Endothelial cell of hepatic sinusoid (primary cell): ENCODE results near the gene LRRC39.
"Not testable (repeated sequence)": the region's sequence is repeated elsewhere in the genome, so short reads cannot be mapped to it uniquely, and the experiment has no call there.

Experiments
- in situ Hi-C: cut with HindIII; loops from 2 replicates; pipeline ENCODE4 v1.10.0; 2017; ENCODE audit warnings: low sequenced_read_pairs

LRRC39 gene

DNA sequence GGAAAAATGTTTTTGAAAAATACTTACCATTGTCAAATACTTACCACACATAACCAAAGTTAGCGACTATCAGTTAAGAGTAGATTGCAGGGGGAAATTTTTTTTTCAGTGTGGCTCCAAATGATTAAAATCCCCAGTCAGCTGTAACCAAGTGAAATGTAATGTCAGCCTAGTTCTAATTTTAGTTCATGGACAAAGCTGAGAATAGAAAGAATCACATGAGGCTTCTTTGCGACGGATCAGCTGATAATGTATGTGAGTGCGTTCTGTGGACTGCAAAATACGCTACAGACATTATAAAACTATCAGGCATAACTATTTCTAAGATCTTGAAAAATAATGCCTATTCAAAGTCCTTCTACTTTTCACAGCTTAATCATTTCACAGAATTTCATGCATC, at the start of gene LRRC39:
Gene LRRC39 (minus strand): TSS at position 166 of the 400 bp plus-strand sequence. CDS start 9,740 bp downstream, outside the sequence.
- in situ Hi-C loops: no loop called here

GRCh38 chr1:100222428-100222827, 44.4 kb upstream of the LRRC39 start:
- in situ Hi-C loops: no loop called here

GRCh38 chr1:100219883-100220282, 41.8 kb upstream of the LRRC39 start:
- in situ Hi-C loops: no loop called here

DNA sequence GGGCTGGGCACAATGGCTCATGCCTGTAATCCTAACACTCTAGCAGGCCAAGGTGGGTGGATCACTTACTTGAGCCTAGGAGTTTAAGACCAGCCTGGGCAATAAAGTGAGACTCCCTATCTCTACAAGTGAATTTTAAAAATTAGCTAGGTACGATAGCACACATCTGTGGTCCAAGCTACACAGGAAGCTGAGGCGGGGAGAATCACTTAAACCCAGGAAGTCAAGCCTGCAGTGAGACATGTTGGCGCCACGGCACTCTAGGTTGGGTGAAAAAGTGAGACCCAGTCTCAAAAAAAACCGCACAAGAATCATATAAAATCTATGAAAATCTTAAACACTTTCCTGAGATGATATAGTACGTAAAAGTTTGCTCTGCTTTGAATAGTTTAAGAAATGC, 41.4 kb upstream of the LRRC39 start:
- in situ Hi-C loops: no loop called here

GRCh38 chr1:100217834-100218233, 39.8 kb upstream of the LRRC39 start:
- in situ Hi-C loops: no loop called here

- in situ Hi-C loops: no loop called here
These were observed 37.0 kb upstream of the LRRC39 start for GRCh38 chr1:100215101-100215500.

GRCh38 chr1:100213141-100213540, 35.1 kb upstream of the LRRC39 start:
- in situ Hi-C loops: no loop called here

DNA sequence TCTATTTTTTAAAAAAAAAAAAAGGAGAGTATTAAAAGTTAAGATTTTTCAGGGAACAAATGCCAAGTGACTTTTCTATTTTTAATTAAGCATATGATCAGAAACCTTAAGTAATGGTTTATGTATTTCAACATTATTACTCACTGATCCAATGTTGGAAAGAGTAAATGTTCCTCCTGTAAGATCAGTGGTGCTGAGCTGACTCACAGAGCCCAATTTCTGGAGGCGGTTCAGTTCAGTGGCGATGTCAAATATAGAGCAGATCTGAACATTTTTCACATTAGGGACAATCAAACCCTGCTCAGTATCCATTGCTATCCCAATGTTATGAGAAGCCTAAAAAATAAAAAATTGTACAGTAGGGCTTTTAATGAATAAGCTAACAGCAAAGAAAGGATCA, 28.2 kb upstream of the LRRC39 start:
- in situ Hi-C loops: no loop called here

DNA sequence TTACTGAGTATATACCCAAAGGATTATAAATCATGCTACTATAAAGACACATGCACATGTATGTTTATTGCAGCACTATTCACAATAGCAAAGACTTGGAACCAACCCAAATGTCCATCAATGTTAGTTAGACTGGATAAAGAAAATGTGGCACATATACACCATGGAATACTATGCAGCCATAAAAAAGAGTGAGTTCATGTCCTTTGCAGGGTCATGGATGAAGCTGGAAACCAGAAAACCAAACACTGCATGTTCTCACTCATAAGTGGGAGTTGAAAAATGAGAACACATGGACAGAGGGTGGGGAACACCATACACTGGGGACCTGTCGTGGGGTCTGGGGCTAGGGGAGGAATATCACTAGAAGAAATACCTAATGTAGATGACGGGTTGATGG, 27.5 kb upstream of the LRRC39 start:
- in situ Hi-C loops: not testable (repeated sequence)

DNA sequence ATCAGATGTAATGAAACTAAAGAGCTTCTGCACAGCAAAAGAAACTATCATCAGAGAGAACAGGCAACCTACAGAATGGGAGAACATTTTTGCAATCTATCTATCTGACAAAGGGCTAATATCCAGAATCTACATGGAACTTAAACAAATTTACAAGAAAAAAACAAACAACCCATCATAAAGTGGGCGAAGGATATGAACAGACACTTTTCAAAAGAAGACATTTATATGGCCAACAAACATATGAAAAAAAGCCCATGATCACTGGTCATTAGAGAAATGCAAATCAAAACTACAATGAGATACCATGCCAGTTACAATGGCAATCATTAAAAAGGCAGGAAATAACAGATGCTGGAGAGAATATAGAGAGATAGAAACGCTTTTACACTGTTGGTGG, 27.0 kb upstream of the LRRC39 start:
- in situ Hi-C loops: not testable (repeated sequence)

GRCh38 chr1:100202703-100203102, 24.6 kb upstream of the LRRC39 start:
- in situ Hi-C loops: not testable (repeated sequence)

DNA sequence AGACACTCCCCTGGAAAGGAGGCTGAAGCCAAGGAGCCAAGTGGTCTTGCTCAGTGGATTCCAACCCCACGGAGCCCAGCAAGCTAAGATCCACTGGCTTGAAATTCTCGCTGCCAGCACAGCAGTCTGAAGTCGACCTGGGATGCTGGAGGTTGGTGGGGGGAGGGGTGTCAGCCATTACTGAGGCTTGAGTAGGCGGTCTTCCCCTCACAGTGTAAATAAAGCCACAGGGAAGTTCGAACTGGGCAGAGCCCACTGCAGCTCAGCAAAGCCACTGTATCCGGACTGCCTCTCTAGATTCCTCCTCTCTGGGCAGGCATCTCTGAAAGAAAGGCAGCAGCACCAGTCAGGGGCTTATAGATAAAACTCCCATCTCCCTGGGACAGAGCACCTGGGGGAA, 22.0 kb upstream of the LRRC39 start:
- in situ Hi-C loops: not testable (repeated sequence)

GRCh38 chr1:100198596-100198995, 20.5 kb upstream of the LRRC39 start:
- in situ Hi-C loops: no loop called here

DNA sequence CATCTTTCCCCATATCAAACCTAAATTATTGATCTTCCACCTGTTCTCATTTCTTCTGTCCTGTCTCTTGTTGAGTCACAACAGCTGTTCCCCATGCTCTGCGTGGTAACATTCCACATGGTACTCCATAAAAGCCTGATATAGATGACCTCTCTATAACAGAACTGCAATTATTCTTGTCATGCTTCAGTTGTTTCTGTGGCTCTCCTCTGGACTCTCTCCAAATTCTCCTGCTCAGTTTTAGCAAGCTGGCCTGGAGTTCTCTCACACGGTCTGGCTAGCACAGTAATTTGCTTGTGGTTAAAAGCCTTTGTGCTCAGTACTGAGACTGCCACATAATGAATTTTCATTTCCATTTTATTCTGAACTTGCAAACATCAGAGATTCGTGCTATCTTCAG, 10.6 kb upstream of the LRRC39 start:
- in situ Hi-C loops: no loop called here

DNA sequence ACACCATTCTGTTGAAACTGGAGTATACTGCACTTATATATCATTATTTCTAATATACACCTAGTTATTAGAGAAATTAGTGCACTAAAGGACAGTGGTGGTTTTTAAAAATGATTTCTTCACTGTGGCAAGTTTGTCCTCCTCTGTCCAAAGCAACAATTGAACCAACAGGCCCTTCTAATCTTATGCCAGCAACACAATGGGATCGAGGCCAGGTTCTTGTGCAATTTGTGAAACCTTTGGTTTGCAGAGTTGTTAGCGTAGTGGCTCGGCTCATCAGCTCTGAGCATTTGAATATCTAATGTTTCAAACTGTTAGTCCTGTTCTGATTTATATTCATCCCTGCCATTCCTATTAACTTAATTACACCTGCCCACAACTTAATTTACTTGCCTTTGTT, 9.9 kb upstream of the LRRC39 start:
- in situ Hi-C loops: no loop called here

DNA sequence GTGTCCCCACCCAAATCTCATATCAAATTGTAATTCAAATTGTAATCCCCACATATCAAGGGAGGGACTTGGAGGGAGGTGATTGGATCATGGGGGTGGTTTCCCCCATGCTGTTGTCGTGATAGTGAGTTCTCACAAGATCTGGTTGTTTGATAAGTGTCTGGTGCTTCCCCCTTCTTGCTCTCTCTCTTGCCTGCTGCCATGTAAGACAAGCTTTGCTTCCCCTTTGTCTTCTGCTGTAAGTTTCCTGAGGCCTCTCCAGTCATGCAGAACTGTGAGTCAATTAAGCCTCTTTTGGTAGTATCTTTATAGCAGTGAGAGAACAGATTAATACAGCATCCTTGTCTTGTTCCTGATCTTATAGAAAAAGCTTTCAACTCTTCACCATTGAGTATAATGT, 6.5 kb upstream of the LRRC39 start:
- in situ Hi-C loops: no loop called here

- in situ Hi-C loops: no loop called here
These were observed 5.3 kb upstream of the LRRC39 start for GRCh38 chr1:100183370-100183769.

- in situ Hi-C loops: no loop called here
These were observed 588 bp downstream of the LRRC39 start for GRCh38 chr1:100177295-100178041.

- in situ Hi-C loops: no loop called here
These were observed 10.0 kb downstream of the LRRC39 start for GRCh38 chr1:100168051-100168450.

- in situ Hi-C loops: no loop called here
These were observed 13.4 kb downstream of the LRRC39 start for GRCh38 chr1:100164702-100165101.

GRCh38 chr1:100164216-100164615, 13.8 kb downstream of the LRRC39 start:
- in situ Hi-C loops: no loop called here

DNA sequence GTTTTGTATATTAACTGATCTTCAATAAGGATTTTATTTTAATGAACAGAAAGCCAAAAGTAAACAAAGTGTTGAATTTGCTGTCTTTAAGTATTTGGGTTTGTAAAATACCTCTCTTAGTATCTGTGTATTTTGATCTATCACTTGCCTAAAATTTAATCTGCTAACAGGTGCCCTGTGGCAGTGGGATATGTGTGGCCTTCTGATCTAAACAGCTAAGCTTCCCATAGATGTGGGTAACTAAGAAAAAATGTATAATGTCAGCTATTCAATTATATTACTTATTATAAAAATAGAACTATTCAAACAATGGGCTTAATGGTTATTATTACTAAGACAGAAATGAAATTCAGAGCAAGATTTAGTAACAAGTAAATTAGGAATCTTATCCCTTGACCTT, 15.2 kb downstream of the LRRC39 start:
- in situ Hi-C loops: no loop called here

DNA sequence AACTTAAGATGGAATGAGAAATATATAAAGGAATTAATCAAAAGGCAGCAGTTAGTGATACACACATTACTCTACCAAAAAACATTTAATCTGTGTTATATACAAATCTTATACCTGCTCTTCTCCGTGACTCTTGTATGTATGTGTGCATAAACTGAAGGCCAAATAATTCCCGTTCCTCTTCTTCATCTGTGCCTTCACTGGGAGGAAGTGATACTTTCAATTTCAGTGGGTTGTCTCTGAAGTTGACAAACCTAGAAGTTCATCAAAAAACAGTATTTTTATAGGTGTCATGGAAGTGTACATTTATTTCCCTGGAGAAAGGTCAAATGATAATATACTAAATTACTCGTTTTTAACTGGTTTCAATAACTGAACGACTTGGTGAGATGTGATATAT, 25.8 kb downstream of the LRRC39 start:
- in situ Hi-C loops: no loop called here
